B cell (primary cell): ENCODE measurements around the gene GNAT3. TPM values are rescaled to one million over a fixed set of nuclear protein-coding genes. Genes with fewer than 3 reads are reported as not detected.

Experiments
- ATAC-seq: fragments of 200-7000 bp; cut with Tn5 transposase; one replicate; pipeline ENCODE4 v1.10.0; 2021; ENCODE audit warnings: low read depth, mild to moderate bottlenecking, moderate number of reproducible peaks, moderate library complexity
- CTCF ChIA-PET: fragments of 350-600 bp; sonication (Branson Sonifier 250); formaldehyde crosslinking; loops from one replicate; lab custom pipeline; 2021; ENCODE audit warnings: antibody characterized with exemption, inconsistent platforms; lab: Charles Lee
- POLR2A ChIA-PET: fragments of 350-600 bp; sonication (Branson Sonifier 250); formaldehyde crosslinking; loops from one replicate; lab custom pipeline; 2021; ENCODE audit warnings: antibody characterized with exemption; lab: Charles Lee
- DNase-seq: peaks from one replicate; pipeline ENCODE4 v3.0.0; 2013
- H2AFZ ChIP-seq: 2 replicates; pipeline ENCODE4 v1.6.1; 2012; ENCODE audit warnings: mild to moderate bottlenecking, low read depth, low read length; ENCODE audit not compliant: insufficient read depth, poor library complexity, severe bottlenecking
- H3K27ac ChIP-seq, 2 donors: 1 replicate in 1 of 2; 2 replicates in 1 of 2; pipeline ENCODE4 v1.5.1; 2012 to 2013; ENCODE audit warnings: low read length in 2 of 2, mild to moderate bottlenecking in 2 of 2, moderate library complexity in 1 of 2
- H3K27me3 ChIP-seq, 4 experiments: fragments of 200-600 bp in 1 of 4; sonication (generic) in 1 of 4; replicated peaks in 1 of 4; 1 replicate in 2 of 4; 2 replicates in 2 of 4; pipeline versions ENCODE4 v1.6.1 to v1.7.0; 2013 to 2016; ENCODE audit warnings: low read length in 3 of 4, mild to moderate bottlenecking in 2 of 4, mixed read lengths in 1 of 4, moderate library complexity in 1 of 4; ENCODE audit not compliant: insufficient read depth in 4 of 4, control insufficient read depth in 3 of 4; ENCODE audit errors: control extremely low read depth in 1 of 4
- H3K36me3 ChIP-seq, 2 experiments: replicated peaks in 1 of 2; 1 replicate in 1 of 2; 2 replicates in 1 of 2; pipeline versions ENCODE4 v1.6.1 to v1.7.1; 2013; ENCODE audit warnings: low read length in 1 of 2; ENCODE audit not compliant: insufficient read depth in 2 of 2, control insufficient read depth in 1 of 2; ENCODE audit errors: control extremely low read depth in 1 of 2, extremely low read depth in 1 of 2
- H3K4me1 ChIP-seq, 2 donors: fragments of 200-600 bp in 1 of 2; sonication (generic) in 1 of 2; 1 replicate in 1 of 2; 2 replicates in 1 of 2; pipeline versions ENCODE4 v1.5.1 to v1.6.1; 2013 to 2017; ENCODE audit warnings: low read length in 2 of 2; ENCODE audit not compliant: control insufficient read depth in 2 of 2, insufficient read depth in 2 of 2
- H3K4me2 ChIP-seq: replicated peaks from 2 replicates; pipeline ENCODE3; 2012; ENCODE audit warnings: mild to moderate bottlenecking, low read depth, low read length; ENCODE audit not compliant: poor library complexity, severe bottlenecking
- H3K4me3 ChIP-seq, 5 experiments: fragments of 200-600 bp in 1 of 5; sonication (generic) in 1 of 5; 1 replicate in 3 of 5; 2 replicates in 2 of 5; pipeline versions ENCODE4 v1.5.1 to v1.7.0; 2011 to 2016; ENCODE audit warnings: low read length in 4 of 5, mild to moderate bottlenecking in 4 of 5, low read depth in 2 of 5, control low read depth in 1 of 5, moderate library complexity in 1 of 5; ENCODE audit not compliant: insufficient read depth in 1 of 5; ENCODE audit errors: control extremely low read depth in 1 of 5, extremely low read depth in 1 of 5
- H3K79me2 ChIP-seq: fragments of 200-600 bp; sonication (generic); one replicate; pipeline ENCODE4 v1.6.0; 2016; ENCODE audit warnings: low read length; ENCODE audit not compliant: control insufficient read depth, insufficient read depth
- H3K9ac ChIP-seq: fragments of 200-600 bp; sonication (generic); 2 replicates; pipeline ENCODE4 v1.6.1; 2017; ENCODE audit warnings: mild to moderate bottlenecking, low read length, moderate library complexity
- H3K9me3 ChIP-seq, 3 donors: one replicate each; pipeline versions ENCODE4 v1.6.1 to v1.7.1; 2013; ENCODE audit warnings: low read length in 2 of 3; ENCODE audit not compliant: control insufficient read depth in 2 of 3, insufficient read depth in 1 of 3; ENCODE audit errors: control extremely low read depth in 1 of 3
- H4K20me1 ChIP-seq: 2 replicates; pipeline ENCODE4 v1.6.0; 2012; ENCODE audit warnings: mild to moderate bottlenecking, low read length; ENCODE audit not compliant: insufficient read depth, control insufficient read depth, poor library complexity, severe bottlenecking
- H3K27ac Mint-ChIP-seq: one replicate; pipeline ENCODE4 v1.8.0; 2021; ENCODE audit warnings: mixed read lengths
- H3K27me3 Mint-ChIP-seq: one replicate; pipeline ENCODE4 v1.8.0; 2021; ENCODE audit warnings: mixed read lengths
- H3K4me1 Mint-ChIP-seq: one replicate; pipeline ENCODE4 v1.8.0; 2021; ENCODE audit warnings: mixed read lengths
- H3K4me3 Mint-ChIP-seq: one replicate; pipeline ENCODE4 v1.8.0; 2021; ENCODE audit warnings: mixed read lengths
- H3K9me3 Mint-ChIP-seq: one replicate; pipeline ENCODE4 v1.8.0; 2022; ENCODE audit warnings: mixed read lengths; ENCODE audit not compliant: insufficient read depth
- EZH2 ChIP-seq: IDR thresholded peaks from 2 replicates; pipeline ENCODE4 v1.6.1; 2012; ENCODE audit warnings: borderline replicate concordance, low read depth, mild to moderate bottlenecking, moderate library complexity, low read length; ENCODE audit not compliant: insufficient read depth, poor library complexity, severe bottlenecking
- WGBS: methylation state at CpG from one replicate; pipeline ENCODE4 v1.1.5; 2013; ENCODE audit warnings: missing lambda C conversion rate; ENCODE audit not compliant: insufficient coverage; 5-methylcytosine and 5-hydroxymethylcytosine counted together
- intact Hi-C: fragments of 100-400 bp; cut with micrococcal nuclease; formaldehyde crosslinking; loops from one replicate; pipeline ENCODE4 v1.10.0; 2022
- polyA plus RNA-seq: library from polyadenylated mRNA; depleted of rRNA; stranded (reverse); fragments of >200 nt; gene quantifications from 2 replicates; pipeline ENCODE4 v1.2.3, GENCODE V29; 2012
- total RNA-seq, 2 donors: library from RNA; stranded (reverse); fragments of 120-200 nt in 1 of 2; gene quantifications; 1 replicate in 1 of 2; 2 replicates in 1 of 2; pipeline versions ENCODE4 v1.2.3 to v1.2.4, GENCODE V29; 2013 to 2022
- TF ChIP-seq, protein P1 (sequence below): fragments of 200-600 bp; IDR thresholded peaks from one replicate; pipeline ENCODE4 v1.8.0; 2022; ENCODE audit warnings: antibody characterized with exemption, mild to moderate bottlenecking

The GNAT3 gene
- total and polyA plus RNA-seq, 2 donors (not counting 1 experiment from before 2014, with no cell fraction given) = not detected

- ChIA-PET POLR2A (no interaction called here), CTCF (no interaction called here)
- no peaks in the 10 kb centered on the region for H4K20me1 ChIP-seq
- no peak overlapping the region for H3K9ac ChIP-seq
- H3K4me1 ChIP-seq = no peaks in the 10 kb centered on the region
- no peaks in the 10 kb centered on the region for H3K9me3 ChIP-seq
- 83% methylated on average over 4 of the region's 4 CpGs for whole genome bisulfite sequencing
- DNase-seq (no peak), ATAC-seq (no peak)
- Mint-ChIP-seq H3K27me3 (no peaks in the 10 kb centered on the region), H3K9me3 (no peaks in the 10 kb centered on the region), H3K4me1 (no peaks in the 10 kb centered on the region), H3K27ac (no peak overlapping the region), H3K4me3 (no peak overlapping the region)
- intact Hi-C loops = no loop called here
- H3K36me3 ChIP-seq = no peaks in the 10 kb centered on the region
- no peak overlapping the region for H3K4me3 ChIP-seq
- no peak overlapping the region for H2AFZ ChIP-seq
- no peak for TF ChIP-seq EZH2
- TF ChIP-seq, protein P1, sequence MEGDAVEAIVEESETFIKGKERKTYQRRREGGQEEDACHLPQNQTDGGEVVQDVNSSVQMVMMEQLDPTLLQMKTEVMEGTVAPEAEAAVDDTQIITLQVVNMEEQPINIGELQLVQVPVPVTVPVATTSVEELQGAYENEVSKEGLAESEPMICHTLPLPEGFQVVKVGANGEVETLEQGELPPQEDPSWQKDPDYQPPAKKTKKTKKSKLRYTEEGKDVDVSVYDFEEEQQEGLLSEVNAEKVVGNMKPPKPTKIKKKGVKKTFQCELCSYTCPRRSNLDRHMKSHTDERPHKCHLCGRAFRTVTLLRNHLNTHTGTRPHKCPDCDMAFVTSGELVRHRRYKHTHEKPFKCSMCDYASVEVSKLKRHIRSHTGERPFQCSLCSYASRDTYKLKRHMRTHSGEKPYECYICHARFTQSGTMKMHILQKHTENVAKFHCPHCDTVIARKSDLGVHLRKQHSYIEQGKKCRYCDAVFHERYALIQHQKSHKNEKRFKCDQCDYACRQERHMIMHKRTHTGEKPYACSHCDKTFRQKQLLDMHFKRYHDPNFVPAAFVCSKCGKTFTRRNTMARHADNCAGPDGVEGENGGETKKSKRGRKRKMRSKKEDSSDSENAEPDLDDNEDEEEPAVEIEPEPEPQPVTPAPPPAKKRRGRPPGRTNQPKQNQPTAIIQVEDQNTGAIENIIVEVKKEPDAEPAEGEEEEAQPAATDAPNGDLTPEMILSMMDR = no peak
- no peak overlapping the region for H3K4me2 ChIP-seq
- no peaks in the 10 kb centered on the region for H3K79me2 ChIP-seq
- H3K27ac ChIP-seq = no peak overlapping the region
- no peaks in the 10 kb centered on the region for H3K27me3 ChIP-seq
These were observed 84.6 kb downstream of the GNAT3 start for GRCh38 chr7:80427218-80427617.

GRCh38 chr7:80420876-80421275 lies 91.0 kb downstream of the GNAT3 start:
- Histone ChIP-seq H3K9me3 (no peaks in the 10 kb centered on the region), H3K4me3 (no peak overlapping the region), H3K9ac (no peak overlapping the region), H3K36me3 (no peaks in the 10 kb centered on the region), H2AFZ (no peak overlapping the region), H3K79me2 (no peaks in the 10 kb centered on the region), H3K27me3 (no peaks in the 10 kb centered on the region), H3K4me1 (no peaks in the 10 kb centered on the region), H3K4me2 (no peak overlapping the region), H4K20me1 (no peaks in the 10 kb centered on the region), H3K27ac (no peak overlapping the region)
- ChIA-PET POLR2A (no interaction called here), CTCF (no interaction called here)
- Mint-ChIP-seq H3K4me1 (no peaks in the 10 kb centered on the region), H3K4me3 (no peak overlapping the region), H3K27me3 (no peaks in the 10 kb centered on the region), H3K27ac (no peak overlapping the region), H3K9me3 (peaks cover 2% of the 10 kb centered on the region)
- no peak for ATAC-seq
- WGBS = no CpG with 5 or more reads among the region's 2 CpGs
- intact Hi-C loops = no loop called here
- TF ChIP-seq, protein P1 = no peak
- TF ChIP-seq EZH2 = no peak
- DNase-seq = no peak
